ENCODE measurements around the gene WDR7.

DNA sequence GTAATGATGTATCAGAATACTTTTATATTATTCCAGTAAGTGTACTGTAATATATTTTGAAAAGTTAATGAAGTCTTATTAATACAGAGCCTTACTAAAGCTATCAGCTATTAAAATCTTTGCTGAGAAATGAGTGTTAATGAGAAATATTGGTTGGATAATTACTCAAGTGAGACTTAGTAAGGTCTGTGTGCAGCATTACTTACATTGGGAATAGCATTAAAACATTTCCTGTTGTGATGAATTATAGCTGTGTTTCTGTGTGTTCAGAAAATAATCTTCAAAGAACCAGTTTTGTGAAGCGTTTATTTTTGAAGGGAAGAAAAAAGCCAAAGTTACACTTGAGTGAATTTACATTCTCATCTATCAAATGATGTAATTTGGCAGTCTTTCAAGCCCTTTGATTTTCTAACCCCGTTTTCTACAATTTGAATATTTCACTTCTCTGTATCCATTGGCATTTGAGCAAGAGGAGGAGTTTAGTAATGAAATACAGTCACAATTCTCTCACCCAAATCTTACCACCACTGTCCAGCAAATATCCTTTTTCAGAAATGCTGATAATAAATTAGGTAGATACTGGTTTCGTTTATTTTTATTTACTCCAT is 372.2 kb downstream of the WDR7 start:
- TF ChIP-seq, protein P1, sequence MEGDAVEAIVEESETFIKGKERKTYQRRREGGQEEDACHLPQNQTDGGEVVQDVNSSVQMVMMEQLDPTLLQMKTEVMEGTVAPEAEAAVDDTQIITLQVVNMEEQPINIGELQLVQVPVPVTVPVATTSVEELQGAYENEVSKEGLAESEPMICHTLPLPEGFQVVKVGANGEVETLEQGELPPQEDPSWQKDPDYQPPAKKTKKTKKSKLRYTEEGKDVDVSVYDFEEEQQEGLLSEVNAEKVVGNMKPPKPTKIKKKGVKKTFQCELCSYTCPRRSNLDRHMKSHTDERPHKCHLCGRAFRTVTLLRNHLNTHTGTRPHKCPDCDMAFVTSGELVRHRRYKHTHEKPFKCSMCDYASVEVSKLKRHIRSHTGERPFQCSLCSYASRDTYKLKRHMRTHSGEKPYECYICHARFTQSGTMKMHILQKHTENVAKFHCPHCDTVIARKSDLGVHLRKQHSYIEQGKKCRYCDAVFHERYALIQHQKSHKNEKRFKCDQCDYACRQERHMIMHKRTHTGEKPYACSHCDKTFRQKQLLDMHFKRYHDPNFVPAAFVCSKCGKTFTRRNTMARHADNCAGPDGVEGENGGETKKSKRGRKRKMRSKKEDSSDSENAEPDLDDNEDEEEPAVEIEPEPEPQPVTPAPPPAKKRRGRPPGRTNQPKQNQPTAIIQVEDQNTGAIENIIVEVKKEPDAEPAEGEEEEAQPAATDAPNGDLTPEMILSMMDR (IDR thresholded peaks at IDR 0.05; ENCODE audit: low read depth, low read length) = no peak
- TF ChIP-seq EZH2phosphoT487 (IDR thresholded peaks at IDR 0.05; ENCODE audit: low read depth) = no peak

All from OCI-LY3 (cell line).